Heart left ventricle (tissue), 13 donors: Measurements from ENCODE around the gene KRT3.
"Not testable (repeated sequence)": the region's sequence is repeated elsewhere in the genome, so short reads cannot be mapped to it uniquely, and the experiment has no call there.

Source experiments
- POLR2A ChIP-seq, 2 donors: fragments of 450-650 bp; IDR thresholded peaks; one replicate each; pipeline ENCODE4 v1.6.1; 2017; ENCODE audit warnings: antibody characterized with exemption in 2 of 2, mild to moderate bottlenecking in 2 of 2, moderate library complexity in 2 of 2
- TF ChIP-seq, protein P1 (sequence below), 12 donors: fragments of 200-600 bp; sonication (generic) in 4 of 12; IDR thresholded peaks; one replicate each; pipeline versions ENCODE4 v1.5.0 to v1.8.0; 2018 to 2022; ENCODE audit warnings: antibody characterized with exemption in 12 of 12, mild to moderate bottlenecking in 5 of 12
- donor health status: ischemic (EF 13 %, LVEDD 7.1; RV severe dilation, severe dysfunction).
- donor health status: DM: no; HTN: yes; CAD: no.
- donor health status: DM: no; HTN: no; CAD: no.
- donor health status: ischemic (EF 25% LVEDD 6.9; RV normal size, moderate dysfunction).
- donor health status: ischemic (EF 25% LVEDD 5.7; RV mildly dilated, moderate dysfunction).
- donor health status: ischemic (EF 35%, LVEDD 5.7; RV mildly dilated, moderate dysfunction).
- donor health status: nonischemic (EF 11% LVEDD 7.7; RV severe dilation, severe dysfunction).
- donor health status: DM: yes; HTN: yes; CAD: no.
- donor health status: PGD.
- donor health status: ischemic (EF 29% LVEDD 5.4; RV normal size, mild dysfunction).
- donor health status: nonischemic (EF 23%, LVEDD 6.1; RV moderate dilation, normal function).

- TF ChIP-seq, protein P1, sequence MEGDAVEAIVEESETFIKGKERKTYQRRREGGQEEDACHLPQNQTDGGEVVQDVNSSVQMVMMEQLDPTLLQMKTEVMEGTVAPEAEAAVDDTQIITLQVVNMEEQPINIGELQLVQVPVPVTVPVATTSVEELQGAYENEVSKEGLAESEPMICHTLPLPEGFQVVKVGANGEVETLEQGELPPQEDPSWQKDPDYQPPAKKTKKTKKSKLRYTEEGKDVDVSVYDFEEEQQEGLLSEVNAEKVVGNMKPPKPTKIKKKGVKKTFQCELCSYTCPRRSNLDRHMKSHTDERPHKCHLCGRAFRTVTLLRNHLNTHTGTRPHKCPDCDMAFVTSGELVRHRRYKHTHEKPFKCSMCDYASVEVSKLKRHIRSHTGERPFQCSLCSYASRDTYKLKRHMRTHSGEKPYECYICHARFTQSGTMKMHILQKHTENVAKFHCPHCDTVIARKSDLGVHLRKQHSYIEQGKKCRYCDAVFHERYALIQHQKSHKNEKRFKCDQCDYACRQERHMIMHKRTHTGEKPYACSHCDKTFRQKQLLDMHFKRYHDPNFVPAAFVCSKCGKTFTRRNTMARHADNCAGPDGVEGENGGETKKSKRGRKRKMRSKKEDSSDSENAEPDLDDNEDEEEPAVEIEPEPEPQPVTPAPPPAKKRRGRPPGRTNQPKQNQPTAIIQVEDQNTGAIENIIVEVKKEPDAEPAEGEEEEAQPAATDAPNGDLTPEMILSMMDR (IDR thresholded peaks at IDR 0.05) = not testable (repeated sequence)
- not testable (repeated sequence) for TF ChIP-seq POLR2A (IDR thresholded peaks at IDR 0.05)
Measured at GRCh38 chr12:52761218-52761617, 34.7 kb downstream of the KRT3 start.
